Measurements from ENCODE around the gene SSC5D. TPM values are rescaled to one million over a fixed set of nuclear protein-coding genes. Genes with fewer than 3 reads are reported as not detected.

SSC5D gene
- total and polyA plus RNA-seq, 10 of the 15 experiments (the other 5 are each of a cell fraction or from before 2014, with no cell fraction given), result 0.03 to 0.13 (median 0.05) TPM; not detected in 4

DNA sequence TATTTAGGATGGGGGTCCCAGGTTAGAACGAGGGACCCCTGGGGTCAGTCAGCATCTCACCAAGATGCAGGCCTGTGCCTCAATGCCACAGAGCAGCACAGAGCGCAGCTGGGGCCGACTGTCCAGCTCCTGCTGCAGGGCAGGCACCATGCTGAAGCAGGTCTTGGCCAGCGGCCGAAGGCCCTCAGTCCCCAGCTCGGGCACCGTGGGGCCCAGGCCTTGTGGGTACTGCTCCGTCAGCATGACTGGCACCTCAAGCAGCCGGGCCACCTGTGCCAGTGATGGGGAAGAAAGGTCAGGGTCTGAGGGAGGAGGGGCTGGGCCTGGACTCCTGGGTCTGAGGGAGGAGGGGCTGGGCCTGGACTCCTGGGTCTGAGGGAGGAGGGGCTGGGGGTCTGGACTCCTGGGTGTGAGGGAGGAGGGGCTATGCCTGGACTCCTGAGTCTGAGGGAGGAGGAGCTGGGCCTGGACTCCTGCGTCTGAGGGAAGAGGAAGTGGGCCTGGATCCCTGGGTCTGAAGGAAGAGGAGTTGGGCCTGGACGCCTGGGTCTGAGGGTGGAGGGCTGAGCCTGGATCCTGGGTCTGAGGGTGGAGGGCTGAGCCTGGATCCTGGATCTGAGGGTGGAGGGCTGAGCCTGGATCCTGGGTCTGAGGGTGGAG is 32.5 kb upstream of the SSC5D start (continued):
- TF ChIP-seq, protein P1, sequence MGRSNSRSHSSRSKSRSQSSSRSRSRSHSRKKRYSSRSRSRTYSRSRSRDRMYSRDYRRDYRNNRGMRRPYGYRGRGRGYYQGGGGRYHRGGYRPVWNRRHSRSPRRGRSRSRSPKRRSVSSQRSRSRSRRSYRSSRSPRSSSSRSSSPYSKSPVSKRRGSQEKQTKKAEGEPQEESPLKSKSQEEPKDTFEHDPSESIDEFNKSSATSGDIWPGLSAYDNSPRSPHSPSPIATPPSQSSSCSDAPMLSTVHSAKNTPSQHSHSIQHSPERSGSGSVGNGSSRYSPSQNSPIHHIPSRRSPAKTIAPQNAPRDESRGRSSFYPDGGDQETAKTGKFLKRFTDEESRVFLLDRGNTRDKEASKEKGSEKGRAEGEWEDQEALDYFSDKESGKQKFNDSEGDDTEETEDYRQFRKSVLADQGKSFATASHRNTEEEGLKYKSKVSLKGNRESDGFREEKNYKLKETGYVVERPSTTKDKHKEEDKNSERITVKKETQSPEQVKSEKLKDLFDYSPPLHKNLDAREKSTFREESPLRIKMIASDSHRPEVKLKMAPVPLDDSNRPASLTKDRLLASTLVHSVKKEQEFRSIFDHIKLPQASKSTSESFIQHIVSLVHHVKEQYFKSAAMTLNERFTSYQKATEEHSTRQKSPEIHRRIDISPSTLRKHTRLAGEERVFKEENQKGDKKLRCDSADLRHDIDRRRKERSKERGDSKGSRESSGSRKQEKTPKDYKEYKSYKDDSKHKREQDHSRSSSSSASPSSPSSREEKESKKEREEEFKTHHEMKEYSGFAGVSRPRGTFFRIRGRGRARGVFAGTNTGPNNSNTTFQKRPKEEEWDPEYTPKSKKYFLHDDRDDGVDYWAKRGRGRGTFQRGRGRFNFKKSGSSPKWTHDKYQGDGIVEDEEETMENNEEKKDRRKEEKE (IDR thresholded peaks at IDR 0.05), result no peak
- TF ChIP-seq STAT3 (IDR thresholded peaks at IDR 0.05; ENCODE audit: low read depth, low read length), result no peak
- no peak for TF ChIP-seq NFIC (IDR thresholded peaks at IDR 0.05; ENCODE audit: low read depth, low read length)
- no peak for TF ChIP-seq SIX5 (IDR thresholded peaks at IDR 0.05; ENCODE audit: low read depth, low read length, severe bottlenecking)
- TF ChIP-seq IKZF1 (conservative IDR thresholded peaks at IDR 0.05), result no peak
- no peak for TF ChIP-seq FOXM1 (IDR thresholded peaks at IDR 0.05; ENCODE audit: low read depth, low read length)
- no peak for TF ChIP-seq ZNF274 (IDR thresholded peaks at IDR 0.05; ENCODE audit: insufficient read depth, insufficient read length)

DNA sequence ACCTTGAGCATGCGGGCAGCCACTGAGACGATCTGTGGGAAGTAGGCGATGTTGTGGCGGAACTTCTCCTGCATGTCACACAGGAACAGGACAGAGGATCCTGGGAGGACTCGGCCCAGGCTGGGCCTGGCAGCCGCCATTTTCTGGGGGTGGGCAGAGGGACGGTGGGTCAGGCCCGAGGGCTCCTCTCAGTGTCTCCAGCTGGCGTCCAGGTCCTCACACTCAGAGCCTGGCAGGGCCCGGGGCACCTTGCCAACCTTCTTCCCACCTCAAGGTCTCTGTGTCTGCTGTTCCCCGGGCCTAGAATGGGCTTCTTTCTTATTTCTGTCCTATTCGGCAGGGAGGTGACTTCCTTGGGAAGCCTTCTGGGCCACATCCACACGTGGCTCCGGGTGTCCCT is 31.9 kb upstream of the SSC5D start:
- 94% methylated on average over 12 of the region's 14 CpGs for WGBS (ENCODE audit: insufficient coverage, insufficient replicate concordance, low lambda C conversion rate, missing lambda C conversion rate)
- no peak overlapping the region for H3K9ac ChIP-seq (ENCODE audit: control insufficient read depth, insufficient read depth, low read length)

More for the DNA sequence above, 31.9 kb upstream of the SSC5D start:
- Histone ChIP-seq H3K4me1 (ENCODE audit: control insufficient read depth, insufficient read depth, low read length) (no peaks in the 10 kb centered on the region), H2AFZ (ENCODE audit: control insufficient read depth, low read depth, low read length) (no peak overlapping the region), H3K27me3 (replicated peaks in 1 of 2; ENCODE audit: control insufficient read depth in 2 of 2, insufficient read depth in 2 of 2, low read length in 1 of 2) (no peaks in the 10 kb centered on the region; a peak in 1 of 4 replicates), H3K27ac (ENCODE audit: control insufficient read depth, insufficient read depth) (no peak overlapping the region), H3K4me3 (no peak overlapping the region), H3K36me3 (ENCODE audit: control insufficient read depth in 2 of 2, insufficient read depth in 2 of 2, low read length in 1 of 2) (peaks cover 3 to 4% of the 10 kb centered on the region in 2 experiments), H4K20me1 (ENCODE audit: control insufficient read depth, insufficient read depth) (peaks cover 4% of the 10 kb centered on the region; the same call in 1 of the 2 replicates), H3K4me2 (ENCODE audit: control insufficient read depth, insufficient read depth) (no peak overlapping the region), H3K9me3 (replicated peaks; ENCODE audit: control insufficient read depth, insufficient read depth, low read length) (no peaks in the 10 kb centered on the region), H3K79me2 (ENCODE audit: control insufficient read depth, insufficient read depth, low read length) (peaks cover 9% of the 10 kb centered on the region)
- BruUV-seq (replicated peaks), result no TSS peak
- DNase-seq (ENCODE audit: low read depth, low spot score), result no peak
- FAIRE-seq, result no peak
- ChIA-PET RAD21 (ENCODE audit: unreplicated experiment) (no interaction called here), POLR2A (no interaction called here), SMC1A (ENCODE audit: uncharacterized antibody, unreplicated experiment) (no interaction called here), CTCF (no interaction called here)
- in situ Hi-C loops (cut with MboI), result no loop called here
- intact Hi-C loops (cut with micrococcal nuclease; ENCODE audit: unreplicated experiment), result no loop called here
- ATAC-seq, result no peak
- TF ChIP-seq, protein P2, sequence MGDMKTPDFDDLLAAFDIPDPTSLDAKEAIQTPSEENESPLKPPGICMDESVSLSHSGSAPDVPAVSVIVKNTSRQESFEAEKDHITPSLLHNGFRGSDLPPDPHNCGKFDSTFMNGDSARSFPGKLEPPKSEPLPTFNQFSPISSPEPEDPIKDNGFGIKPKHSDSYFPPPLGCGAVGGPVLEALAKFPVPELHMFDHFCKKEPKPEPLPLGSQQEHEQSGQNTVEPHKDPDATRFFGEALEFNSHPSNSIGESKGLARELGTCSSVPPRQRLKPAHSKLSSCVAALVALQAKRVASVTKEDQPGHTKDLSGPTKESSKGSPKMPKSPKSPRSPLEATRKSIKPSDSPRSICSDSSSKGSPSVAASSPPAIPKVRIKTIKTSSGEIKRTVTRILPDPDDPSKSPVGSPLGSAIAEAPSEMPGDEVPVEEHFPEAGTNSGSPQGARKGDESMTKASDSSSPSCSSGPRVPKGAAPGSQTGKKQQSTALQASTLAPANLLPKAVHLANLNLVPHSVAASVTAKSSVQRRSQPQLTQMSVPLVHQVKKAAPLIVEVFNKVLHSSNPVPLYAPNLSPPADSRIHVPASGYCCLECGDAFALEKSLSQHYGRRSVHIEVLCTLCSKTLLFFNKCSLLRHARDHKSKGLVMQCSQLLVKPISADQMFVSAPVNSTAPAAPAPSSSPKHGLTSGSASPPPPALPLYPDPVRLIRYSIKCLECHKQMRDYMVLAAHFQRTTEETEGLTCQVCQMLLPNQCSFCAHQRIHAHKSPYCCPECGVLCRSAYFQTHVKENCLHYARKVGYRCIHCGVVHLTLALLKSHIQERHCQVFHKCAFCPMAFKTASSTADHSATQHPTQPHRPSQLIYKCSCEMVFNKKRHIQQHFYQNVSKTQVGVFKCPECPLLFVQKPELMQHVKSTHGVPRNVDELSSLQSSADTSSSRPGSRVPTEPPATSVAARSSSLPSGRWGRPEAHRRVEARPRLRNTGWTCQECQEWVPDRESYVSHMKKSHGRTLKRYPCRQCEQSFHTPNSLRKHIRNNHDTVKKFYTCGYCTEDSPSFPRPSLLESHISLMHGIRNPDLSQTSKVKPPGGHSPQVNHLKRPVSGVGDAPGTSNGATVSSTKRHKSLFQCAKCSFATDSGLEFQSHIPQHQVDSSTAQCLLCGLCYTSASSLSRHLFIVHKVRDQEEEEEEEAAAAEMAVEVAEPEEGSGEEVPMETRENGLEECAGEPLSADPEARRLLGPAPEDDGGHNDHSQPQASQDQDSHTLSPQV (IDR thresholded peaks at IDR 0.05), result no peak
- TF ChIP-seq, protein P3, sequence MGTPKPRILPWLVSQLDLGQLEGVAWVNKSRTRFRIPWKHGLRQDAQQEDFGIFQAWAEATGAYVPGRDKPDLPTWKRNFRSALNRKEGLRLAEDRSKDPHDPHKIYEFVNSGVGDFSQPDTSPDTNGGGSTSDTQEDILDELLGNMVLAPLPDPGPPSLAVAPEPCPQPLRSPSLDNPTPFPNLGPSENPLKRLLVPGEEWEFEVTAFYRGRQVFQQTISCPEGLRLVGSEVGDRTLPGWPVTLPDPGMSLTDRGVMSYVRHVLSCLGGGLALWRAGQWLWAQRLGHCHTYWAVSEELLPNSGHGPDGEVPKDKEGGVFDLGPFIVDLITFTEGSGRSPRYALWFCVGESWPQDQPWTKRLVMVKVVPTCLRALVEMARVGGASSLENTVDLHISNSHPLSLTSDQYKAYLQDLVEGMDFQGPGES (IDR thresholded peaks at IDR 0.05), result no peak
- TF ChIP-seq RBBP5 (conservative IDR thresholded peaks at IDR 0.05), result no peak
- no peak for TF ChIP-seq LARP7 (IDR thresholded peaks at IDR 0.05)
- TF ChIP-seq SUZ12 (IDR thresholded peaks at IDR 0.05; ENCODE audit: unreplicated experiment), result no peak

All from GM12878 (cell line).